ENCODE results near the gene NINJ2.
A peak's percentile ranks its signal among the peaks of the same experiment; 100 is the strongest.

Gene NINJ2

GRCh38 chr12:524167-524951 lies 138.9 kb downstream of the NINJ2 start:
- Histone ChIP-seq H3K27ac (ENCODE audit: insufficient read depth in 1 of 2, low read depth in 1 of 2, low read length in 2 of 2, poor library complexity in 1 of 2, severe bottlenecking in 2 of 2) (no peak overlapping the region), H3K4me1 (ENCODE audit: control extremely low read depth in 1 of 4, control insufficient read depth in 4 of 4, insufficient read depth in 4 of 4, low read length in 3 of 4) (peaks cover 0 to 7% (median 0%) of the 10 kb centered on the region in 4 experiments), H3K27me3 (replicated peaks in 2 of 5; ENCODE audit: control insufficient read depth in 4 of 5, insufficient read depth in 5 of 5, low read length in 4 of 5) (peaks cover 0 to 10% (median 0%) of the 10 kb centered on the region in 5 experiments), H3K9me3 (ENCODE audit: control extremely low read depth in 1 of 5, control insufficient read depth in 4 of 5, insufficient read depth in 2 of 5, low read depth in 1 of 5, low read length in 4 of 5) (peaks cover 0 to 6% (median 4%) of the 10 kb centered on the region in 5 experiments), H3K4me3 (ENCODE audit: control insufficient read depth in 1 of 7, extremely low read depth in 1 of 7, insufficient read depth in 4 of 7, low read depth in 2 of 7, low read length in 6 of 7) (no peak overlapping the region), H3K36me3 (ENCODE audit: control insufficient read depth in 4 of 4, insufficient read depth in 4 of 4, low read length in 3 of 4) (no peaks in the 10 kb centered on the region)
- ChIA-PET POLR2A (no interaction called here), CTCF (interaction anchor here (1.6 kb wide), 1 partner anchor 22 kb away, joined by 3 read pairs; no protein-coding TSS in a partner anchor)
- 86% methylated on average over 10 of the region's 10 CpGs for WGBS (ENCODE audit: insufficient coverage)
- peak in 2 of 3 donors; percentile 17 for DNase-seq

- ChIA-PET POLR2A (interaction anchor here (0.6 kb wide), 2 partner anchors 296 to 848 kb away, joined by 3 to 4 read pairs; no protein-coding TSS in a partner anchor), CTCF (no interaction called here)
- peaks cover 0 to 7% (median 0%) of the 10 kb centered on the region in 4 experiments for H3K4me1 ChIP-seq (ENCODE audit: control extremely low read depth in 1 of 4, control insufficient read depth in 4 of 4, insufficient read depth in 4 of 4, low read length in 3 of 4)
- WGBS (ENCODE audit: insufficient coverage): 92% methylated on average over 6 of the region's 7 CpGs
- no peak for DNase-seq
- no peaks in the 10 kb centered on the region for H3K36me3 ChIP-seq (ENCODE audit: control insufficient read depth in 4 of 4, insufficient read depth in 4 of 4, low read length in 3 of 4)
- H3K9me3 ChIP-seq (ENCODE audit: control extremely low read depth in 1 of 5, control insufficient read depth in 4 of 5, insufficient read depth in 2 of 5, low read depth in 1 of 5, low read length in 4 of 5): no peaks in the 10 kb centered on the region
- no peak overlapping the region for H3K4me3 ChIP-seq (ENCODE audit: control insufficient read depth in 1 of 7, extremely low read depth in 1 of 7, insufficient read depth in 4 of 7, low read depth in 2 of 7, low read length in 6 of 7)
- H3K27me3 ChIP-seq (replicated peaks in 2 of 5; ENCODE audit: control insufficient read depth in 4 of 5, insufficient read depth in 5 of 5, low read length in 4 of 5): peaks cover 0 to 21% (median 4%) of the 10 kb centered on the region in 5 experiments
- no peak overlapping the region for H3K27ac ChIP-seq (ENCODE audit: insufficient read depth in 1 of 2, low read depth in 1 of 2, low read length in 2 of 2, poor library complexity in 1 of 2, severe bottlenecking in 2 of 2)
Measured at GRCh38 chr12:522692-523378, 140.4 kb downstream of the NINJ2 start.

- no peaks in the 10 kb centered on the region for H3K4me1 ChIP-seq (ENCODE audit: control extremely low read depth in 1 of 4, control insufficient read depth in 4 of 4, insufficient read depth in 4 of 4, low read length in 3 of 4)
- no peak overlapping the region for H3K4me3 ChIP-seq (ENCODE audit: control insufficient read depth in 1 of 7, extremely low read depth in 1 of 7, insufficient read depth in 4 of 7, low read depth in 2 of 7, low read length in 6 of 7)
- H3K36me3 ChIP-seq (ENCODE audit: control insufficient read depth in 4 of 4, insufficient read depth in 4 of 4, low read length in 3 of 4): no peaks in the 10 kb centered on the region
- POLR2A ChIA-PET: interaction anchor here (0.6 kb wide), 1 partner anchor 24 kb away, joined by 5 read pairs; no protein-coding TSS in a partner anchor
- H3K27me3 ChIP-seq (replicated peaks in 2 of 5; ENCODE audit: control insufficient read depth in 4 of 5, insufficient read depth in 5 of 5, low read length in 4 of 5): peaks cover 0 to 27% (median 7%) of the 10 kb centered on the region in 5 experiments
- H3K9me3 ChIP-seq (ENCODE audit: control extremely low read depth in 1 of 5, control insufficient read depth in 4 of 5, insufficient read depth in 2 of 5, low read depth in 1 of 5, low read length in 4 of 5): no peaks in the 10 kb centered on the region
- H3K27ac ChIP-seq (ENCODE audit: insufficient read depth in 1 of 2, low read depth in 1 of 2, low read length in 2 of 2, poor library complexity in 1 of 2, severe bottlenecking in 2 of 2): no peak overlapping the region
- CTCF ChIA-PET: interaction anchor here (0.7 to 1.3 kb wide), 2 partner anchors 12 to 298 kb away, joined by 3 read pairs; no protein-coding TSS in a partner anchor
- WGBS (ENCODE audit: insufficient coverage): 100% methylated on average over 1 of the region's 2 CpGs
- no peak for DNase-seq
Measured at GRCh38 chr12:520119-520518, 143.1 kb downstream of the NINJ2 start.

GRCh38 chr12:517538-517937 lies 145.7 kb downstream of the NINJ2 start:
- DNase-seq: no peak
- H3K27ac ChIP-seq (ENCODE audit: insufficient read depth in 1 of 2, low read depth in 1 of 2, low read length in 2 of 2, poor library complexity in 1 of 2, severe bottlenecking in 2 of 2): no peak overlapping the region
- no CpG with 5 or more reads among the region's 3 CpGs for WGBS (ENCODE audit: insufficient coverage)
- no peaks in the 10 kb centered on the region for H3K36me3 ChIP-seq (ENCODE audit: control insufficient read depth in 4 of 4, insufficient read depth in 4 of 4, low read length in 3 of 4)
- peaks cover 0 to 27% (median 7%) of the 10 kb centered on the region in 5 experiments for H3K27me3 ChIP-seq (replicated peaks in 2 of 5; ENCODE audit: control insufficient read depth in 4 of 5, insufficient read depth in 5 of 5, low read length in 4 of 5)
- H3K4me3 ChIP-seq (ENCODE audit: control insufficient read depth in 1 of 7, extremely low read depth in 1 of 7, insufficient read depth in 4 of 7, low read depth in 2 of 7, low read length in 6 of 7): no peak overlapping the region
- ChIA-PET CTCF (no interaction called here), POLR2A (no interaction called here)
- H3K4me1 ChIP-seq (ENCODE audit: control extremely low read depth in 1 of 4, control insufficient read depth in 4 of 4, insufficient read depth in 4 of 4, low read length in 3 of 4): no peaks in the 10 kb centered on the region
- H3K9me3 ChIP-seq (ENCODE audit: control extremely low read depth in 1 of 5, control insufficient read depth in 4 of 5, insufficient read depth in 2 of 5, low read depth in 1 of 5, low read length in 4 of 5): no peaks in the 10 kb centered on the region

Data from common myeloid progenitor, CD34-positive (primary cell).